GM12875 (cell line): ENCODE data around the gene BLNK.
"Not testable (repeated sequence)": the region's sequence is repeated elsewhere in the genome, so short reads cannot be mapped to it uniquely, and the experiment has no call there.

ENCODE experiments used
- H3K4me3 ChIP-seq: one replicate; pipeline ENCODE4 v1.5.1; 2011; ENCODE audit warnings: low read depth, low read length, control low read depth
- CTCF ChIP-seq: IDR thresholded peaks from 2 replicates; pipeline ENCODE4 v1.5.1; 2011; ENCODE audit warnings: low read depth, mild to moderate bottlenecking, control low read depth, inconsistent platforms, low read length, moderate library complexity, borderline replicate concordance; ENCODE audit not compliant: insufficient read depth

The BLNK gene

GRCh38 chr10:96309628-96310320, 38.4 kb upstream of the BLNK start:
- no peak for TF ChIP-seq CTCF
- no peak overlapping the region for H3K4me3 ChIP-seq

GRCh38 chr10:96308854-96309253, 37.5 kb upstream of the BLNK start:
- H3K4me3 ChIP-seq = not testable (repeated sequence)

- no peak for TF ChIP-seq CTCF
- H3K4me3 ChIP-seq = no peak overlapping the region
Observed at GRCh38 chr10:96306516-96306915, 35.1 kb upstream of the BLNK start.

GRCh38 chr10:96305019-96305418, 33.6 kb upstream of the BLNK start:
- no peak overlapping the region for H3K4me3 ChIP-seq
- no peak for TF ChIP-seq CTCF

- TF ChIP-seq CTCF = no peak
- H3K4me3 ChIP-seq = no peak within 1 kb of the TSS
Observed at GRCh38 chr10:96304230-96304629, 32.9 kb upstream of the BLNK start, which contains the start of gene DNTT. DNTT (plus strand) TSS chr10:96304434; CDS start chr10:96304498, 64 bp downstream.

- no peak for TF ChIP-seq CTCF
- H3K4me3 ChIP-seq = no peak overlapping the region
Observed at GRCh38 chr10:96301616-96302015, 30.2 kb upstream of the BLNK start.

GRCh38 chr10:96299383-96299782, 28.0 kb upstream of the BLNK start:
- TF ChIP-seq CTCF = no peak
- no peak overlapping the region for H3K4me3 ChIP-seq
